Cardiac muscle cell (in vitro differentiated cells and primary cell): ENCODE measurements around the gene SCAI. TPM values are rescaled to one million over a fixed set of nuclear protein-coding genes. Genes with fewer than 3 reads are reported as not detected.
A peak's percentile ranks its signal among the peaks of the same experiment; 100 is the strongest.
"Not testable (repeated sequence)": the region's sequence is repeated elsewhere in the genome, so short reads cannot be mapped to it uniquely, and the experiment has no call there.

Experiments
- DNase-seq, 2 donors: peaks; one replicate each; pipeline versions ENCODE4 v3.0.0 to v3.0.0-alpha.2; 2010 to 2017; ENCODE audit warnings: low read depth in 1 of 2, low spot score in 1 of 2
- H3K27ac ChIP-seq: fragments of 200-600 bp; sonication (generic); 2 replicates; pipeline ENCODE4 v1.5.1; 2016
- H3K27me3 ChIP-seq: fragments of 200-600 bp; sonication (generic); 2 replicates; pipeline ENCODE4 v1.6.0; 2016; ENCODE audit warnings: control low read depth
- H3K36me3 ChIP-seq: fragments of 200-600 bp; sonication (generic); 2 replicates; pipeline ENCODE4 v1.5.1; 2016; ENCODE audit warnings: control low read depth
- H3K4me1 ChIP-seq: fragments of 200-600 bp; sonication (generic); 2 replicates; pipeline ENCODE4 v1.8.1; 2017; ENCODE audit warnings: low read depth, mild to moderate bottlenecking, mixed run types
- H3K4me3 ChIP-seq: fragments of 200-600 bp; sonication (generic); 2 replicates; pipeline ENCODE4 v1.5.1; 2016; ENCODE audit warnings: mild to moderate bottlenecking
- H3K9me3 ChIP-seq: fragments of 200-600 bp; sonication (generic); 2 replicates; pipeline ENCODE4 v1.5.1; 2017; ENCODE audit warnings: low read depth, mild to moderate bottlenecking, control low read depth
- polyA plus RNA-seq: library from polyadenylated mRNA; unstranded; fragments of >200 nt; fragmentation: Nextera tagmentation; extraction: Ambion mirVana; gene quantifications from 2 replicates; pipeline ENCODE4 v1.2.1, GENCODE V29; 2016
- total RNA-seq: library from RNA; depleted of rRNA; stranded (reverse); fragments of >200 nt; gene quantifications from 2 replicates; pipeline ENCODE4 v1.2.3, GENCODE V29; 2016
- TF ChIP-seq, protein P1 (sequence below): IDR thresholded peaks from 2 replicates; pipeline ENCODE4 v1.5.1; 2012; ENCODE audit warnings: low read depth, mild to moderate bottlenecking, low read length

SCAI gene
- total and polyA plus RNA-seq, 2 experiments from 2014 or later = 4.4 to 15.0 TPM

DNA sequence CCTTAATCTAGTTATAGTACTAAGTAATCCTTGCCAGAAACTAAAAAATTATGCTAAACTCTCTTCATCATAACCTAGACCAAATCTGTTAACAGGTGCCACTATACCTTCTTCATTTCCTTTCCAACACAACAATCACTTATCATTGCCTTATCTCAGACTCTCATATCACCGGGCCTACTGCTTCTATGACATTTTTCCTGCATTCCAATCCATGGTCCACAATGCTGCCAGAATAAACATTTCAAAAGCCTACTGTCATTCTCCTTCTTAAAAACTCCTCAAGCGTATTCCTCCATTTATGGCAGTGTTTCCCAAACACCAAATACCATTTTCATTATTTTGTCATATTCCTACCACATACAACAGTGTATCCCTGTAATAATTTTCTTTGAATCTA, 39.7 kb upstream of the SCAI start:
- H3K9me3 ChIP-seq = no peaks in the 10 kb centered on the region
- peaks cover 6% of the 10 kb centered on the region for H3K4me1 ChIP-seq
- TF ChIP-seq, protein P1, sequence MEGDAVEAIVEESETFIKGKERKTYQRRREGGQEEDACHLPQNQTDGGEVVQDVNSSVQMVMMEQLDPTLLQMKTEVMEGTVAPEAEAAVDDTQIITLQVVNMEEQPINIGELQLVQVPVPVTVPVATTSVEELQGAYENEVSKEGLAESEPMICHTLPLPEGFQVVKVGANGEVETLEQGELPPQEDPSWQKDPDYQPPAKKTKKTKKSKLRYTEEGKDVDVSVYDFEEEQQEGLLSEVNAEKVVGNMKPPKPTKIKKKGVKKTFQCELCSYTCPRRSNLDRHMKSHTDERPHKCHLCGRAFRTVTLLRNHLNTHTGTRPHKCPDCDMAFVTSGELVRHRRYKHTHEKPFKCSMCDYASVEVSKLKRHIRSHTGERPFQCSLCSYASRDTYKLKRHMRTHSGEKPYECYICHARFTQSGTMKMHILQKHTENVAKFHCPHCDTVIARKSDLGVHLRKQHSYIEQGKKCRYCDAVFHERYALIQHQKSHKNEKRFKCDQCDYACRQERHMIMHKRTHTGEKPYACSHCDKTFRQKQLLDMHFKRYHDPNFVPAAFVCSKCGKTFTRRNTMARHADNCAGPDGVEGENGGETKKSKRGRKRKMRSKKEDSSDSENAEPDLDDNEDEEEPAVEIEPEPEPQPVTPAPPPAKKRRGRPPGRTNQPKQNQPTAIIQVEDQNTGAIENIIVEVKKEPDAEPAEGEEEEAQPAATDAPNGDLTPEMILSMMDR = no peak
- no peaks in the 10 kb centered on the region for H3K36me3 ChIP-seq
- DNase-seq = peak in 1 of 2 donors; percentile 48
- H3K27me3 ChIP-seq = no peaks in the 10 kb centered on the region
- peak overlapping the region; percentile 58 for H3K27ac ChIP-seq
- H3K4me3 ChIP-seq = no peak overlapping the region

- H3K27me3 ChIP-seq, H3K36me3 ChIP-seq, H3K27ac ChIP-seq, H3K9me3 ChIP-seq, DNase-seq, H3K4me3 ChIP-seq, H3K4me1 ChIP-seq: not testable (repeated sequence)
Observed at GRCh38 chr9:125181756-125182155, 38.4 kb upstream of the SCAI start.

GRCh38 chr9:125180876-125181275, 37.5 kb upstream of the SCAI start:
- Histone ChIP-seq H3K4me1 (peaks cover 6% of the 10 kb centered on the region), H3K27me3 (no peaks in the 10 kb centered on the region), H3K27ac (no peak overlapping the region), H3K36me3 (no peaks in the 10 kb centered on the region), H3K9me3 (no peaks in the 10 kb centered on the region), H3K4me3 (no peak overlapping the region)
- no peak for DNase-seq
- TF ChIP-seq, protein P1 = no peak

DNA sequence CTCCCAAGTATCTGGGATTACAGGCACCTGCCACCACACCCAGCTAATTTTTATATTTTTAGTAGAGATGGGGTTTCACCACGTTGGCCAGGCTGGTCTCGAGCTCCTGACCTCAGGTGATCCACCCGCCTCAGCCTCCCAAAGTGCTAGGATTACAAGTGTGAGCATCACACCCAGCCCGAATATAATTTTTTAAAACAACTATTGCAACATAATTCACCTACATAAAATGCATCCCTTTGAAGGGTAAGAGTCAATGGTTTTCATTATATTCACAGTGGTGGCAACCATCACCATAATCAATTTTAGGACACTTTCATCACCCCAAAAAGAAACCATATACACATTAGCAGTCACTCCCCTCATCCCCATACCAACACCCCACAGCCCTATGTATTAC, 36.4 kb upstream of the SCAI start:
- not testable (repeated sequence) for H3K4me3 ChIP-seq, H3K9me3 ChIP-seq, DNase-seq, H3K4me1 ChIP-seq, H3K27ac ChIP-seq, H3K27me3 ChIP-seq, H3K36me3 ChIP-seq

DNA sequence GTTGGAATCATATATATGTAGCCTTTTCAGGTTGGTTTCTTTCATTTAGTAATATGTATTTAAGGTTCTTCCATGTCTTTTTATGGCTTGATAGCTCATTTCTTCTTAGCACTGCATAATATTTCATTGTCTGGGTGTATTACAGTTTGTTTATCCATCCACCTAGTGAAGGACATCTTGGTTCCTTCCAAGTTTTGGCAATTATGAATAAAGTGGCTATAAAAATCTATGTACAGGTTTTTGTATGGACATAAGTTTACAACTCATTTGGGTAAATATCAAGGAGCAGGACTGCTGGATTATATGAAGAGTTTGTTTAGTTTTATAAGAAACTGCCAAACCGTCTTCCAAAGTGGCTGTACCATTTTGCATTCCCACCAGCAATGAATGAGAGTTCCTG, 34.6 kb upstream of the SCAI start:
- Histone ChIP-seq H3K36me3 (no peaks in the 10 kb centered on the region), H3K4me1 (peaks cover 2% of the 10 kb centered on the region), H3K27ac (no peak overlapping the region), H3K9me3 (no peaks in the 10 kb centered on the region), H3K27me3 (no peaks in the 10 kb centered on the region), H3K4me3 (no peak overlapping the region)
- TF ChIP-seq, protein P1 = no peak
- DNase-seq = no peak

DNA sequence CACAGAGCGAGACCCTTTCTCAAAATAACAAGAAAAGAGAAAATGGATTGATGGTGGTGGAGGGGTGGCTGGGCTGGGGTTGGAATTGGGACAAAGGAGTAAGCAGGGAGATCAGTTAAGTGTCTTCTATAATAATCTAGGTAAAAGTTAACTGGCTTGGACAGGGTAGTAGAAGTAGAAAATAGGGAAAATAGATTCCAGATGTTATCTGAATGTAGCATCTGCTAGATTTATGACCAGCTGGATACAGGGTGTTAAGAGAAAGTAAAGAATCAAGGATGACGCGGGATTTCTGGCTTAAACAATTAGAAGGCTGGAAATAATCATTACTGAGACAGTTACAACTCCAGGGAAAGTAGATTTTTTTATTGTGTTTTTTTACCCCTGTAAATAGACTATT, 33.3 kb upstream of the SCAI start:
- Histone ChIP-seq H3K27ac (no peak overlapping the region), H3K4me1 (no peaks in the 10 kb centered on the region), H3K27me3 (no peaks in the 10 kb centered on the region), H3K9me3 (no peaks in the 10 kb centered on the region), H3K36me3 (no peaks in the 10 kb centered on the region), H3K4me3 (no peak overlapping the region)
- TF ChIP-seq, protein P1 = no peak
- DNase-seq = no peak
